GM12878 (cell line): Measurements from ENCODE around the gene BCAT1. TPM values are rescaled to one million over a fixed set of nuclear protein-coding genes. Genes with fewer than 3 reads are reported as not detected.

Experiments used
- BACH1 ChIP-seq: fragments of 450-650 bp; IDR thresholded peaks from 2 replicates; pipeline ENCODE4 v1.6.1; 2017; ENCODE audit warnings: mild to moderate bottlenecking, borderline replicate concordance
- BHLHE40 ChIP-seq, 2 experiments: fragments of 450-650 bp in 1 of 2; IDR thresholded peaks; 2 replicates each; pipeline ENCODE4 v1.6.1; 2011 to 2017; ENCODE audit warnings: low read depth in 2 of 2, borderline replicate concordance in 1 of 2, improper control_type of control experiment in 1 of 2, low read length in 1 of 2, mild to moderate bottlenecking in 1 of 2
- DPF2 ChIP-seq: fragments of 450-650 bp; IDR thresholded peaks from 2 replicates; pipeline ENCODE4 v1.6.1; 2017; ENCODE audit warnings: mild to moderate bottlenecking
- MLLT1 ChIP-seq: fragments of 450-650 bp; IDR thresholded peaks from 2 replicates; pipeline ENCODE4 v1.6.1; 2016; ENCODE audit warnings: mild to moderate bottlenecking
- MTA3 ChIP-seq: IDR thresholded peaks from 2 replicates; pipeline ENCODE4 v1.6.1; 2012; ENCODE audit warnings: low read length, inconsistent platforms, borderline replicate concordance
- NFXL1 ChIP-seq: fragments of 450-650 bp; IDR thresholded peaks from 2 replicates; pipeline ENCODE4 v1.6.1; 2017; ENCODE audit warnings: antibody characterized with exemption, mild to moderate bottlenecking, borderline replicate concordance
- NR2C1 ChIP-seq: fragments of 450-650 bp; IDR thresholded peaks from 2 replicates; pipeline ENCODE4 v1.6.1; 2017; ENCODE audit warnings: antibody characterized with exemption, mild to moderate bottlenecking, moderate library complexity
- RB1 ChIP-seq: fragments of 450-650 bp; formaldehyde crosslinking; IDR thresholded peaks from 2 replicates; pipeline ENCODE4 v1.6.1; 2017; ENCODE audit warnings: mild to moderate bottlenecking, borderline replicate concordance
- RBBP5 ChIP-seq: fragments of 200-600 bp; sonication (generic); conservative IDR thresholded peaks from 2 replicates; pipeline ENCODE4 v1.6.1; 2016
- SMARCA5 ChIP-seq: fragments of 450-650 bp; IDR thresholded peaks from 2 replicates; pipeline ENCODE4 v1.6.1; 2017; ENCODE audit warnings: mild to moderate bottlenecking
- SMC3 ChIP-seq: IDR thresholded peaks from 2 replicates; pipeline ENCODE4 v1.6.1; 2011; ENCODE audit warnings: low read length, improper control_type of control experiment, borderline replicate concordance
- ZNF24 ChIP-seq: fragments of 450-650 bp; IDR thresholded peaks from 2 replicates; pipeline ENCODE4 v1.6.1; 2017; ENCODE audit warnings: antibody characterized with exemption, mild to moderate bottlenecking
- ZNF274 ChIP-seq: IDR thresholded peaks from one replicate; pipeline ENCODE4 v1.8.0; 2011; ENCODE audit not compliant: insufficient read length, insufficient read depth
- polyA plus RNA-seq, 11 experiments: library from polyadenylated mRNA; depleted of rRNA in 4 of 11; unstranded in 6 of 11; stranded (reverse) in 5 of 11; fragments of >200 nt; fragmentation: Nextera tagmentation in 4 of 11; fragmentation: Illumina TruSeq in 1 of 11; extraction: Ambion mirVana in 4 of 11; extraction: Trizol in 1 of 11; gene quantifications; 1 replicate in 1 of 11; 2 replicates in 10 of 11; pipeline versions ENCODE4 v1.2.1 to v1.2.3, GENCODE V29; 2011 to 2016; ENCODE audit warnings: inconsistent platforms in 2 of 11, missing spikeins in 2 of 11, low read depth in 1 of 11
- total RNA-seq, 4 experiments: library from RNA; depleted of rRNA in 3 of 4; stranded (reverse); fragments of >200 nt in 3 of 4; fragmentation: Illumina TruSeq in 1 of 4; extraction: Trizol in 1 of 4; gene quantifications; 2 replicates each; pipeline versions ENCODE4 v1.2.1 to v1.2.3, GENCODE V29; 2013 to 2021
- TF ChIP-seq, protein P1 (sequence below): IDR thresholded peaks from 2 replicates; pipeline ENCODE4 v1.6.1; 2012; ENCODE audit warnings: low read length, inconsistent platforms
- TF ChIP-seq, protein P2 (sequence below): fragments of 450-650 bp; IDR thresholded peaks from 2 replicates; pipeline ENCODE4 v1.6.1; 2017; ENCODE audit warnings: mild to moderate bottlenecking, low read depth, inconsistent platforms; ENCODE audit not compliant: poor library complexity, severe bottlenecking
- TF ChIP-seq, protein P3 (sequence below): fragments of 450-650 bp; IDR thresholded peaks from 2 replicates; pipeline ENCODE4 v1.6.1; 2014; ENCODE audit warnings: mild to moderate bottlenecking
- TF ChIP-seq, protein P4 (sequence below): fragments of 150-350 bp; IDR thresholded peaks from 2 replicates; pipeline ENCODE4 v1.6.1; 2014; ENCODE audit warnings: mild to moderate bottlenecking, low read depth, low read length
- TF ChIP-seq, protein P5 (sequence below), 3 experiments: IDR thresholded peaks in 2 of 3; conservative IDR thresholded peaks in 1 of 3; 2 replicates each; pipeline ENCODE4 v1.5.1; 2011; ENCODE audit warnings: low read depth in 3 of 3, low read length in 3 of 3, mild to moderate bottlenecking in 3 of 3, control low read depth in 2 of 3, moderate library complexity in 2 of 3, inconsistent platforms in 1 of 3, mixed read lengths in 1 of 3; ENCODE audit not compliant: control insufficient read depth in 2 of 3, insufficient read depth in 1 of 3; ENCODE audit errors: extremely low read depth in 1 of 3

The BCAT1 gene
- total and polyA plus RNA-seq, 10 of the 15 experiments (the other 5 are each of a cell fraction or from before 2014, with no cell fraction given), result 26.2 to 187 (median 81.9) TPM

GRCh38 chr12:24948757-24949722, at the start of gene BCAT1 (continued):
- TF ChIP-seq, protein P1, sequence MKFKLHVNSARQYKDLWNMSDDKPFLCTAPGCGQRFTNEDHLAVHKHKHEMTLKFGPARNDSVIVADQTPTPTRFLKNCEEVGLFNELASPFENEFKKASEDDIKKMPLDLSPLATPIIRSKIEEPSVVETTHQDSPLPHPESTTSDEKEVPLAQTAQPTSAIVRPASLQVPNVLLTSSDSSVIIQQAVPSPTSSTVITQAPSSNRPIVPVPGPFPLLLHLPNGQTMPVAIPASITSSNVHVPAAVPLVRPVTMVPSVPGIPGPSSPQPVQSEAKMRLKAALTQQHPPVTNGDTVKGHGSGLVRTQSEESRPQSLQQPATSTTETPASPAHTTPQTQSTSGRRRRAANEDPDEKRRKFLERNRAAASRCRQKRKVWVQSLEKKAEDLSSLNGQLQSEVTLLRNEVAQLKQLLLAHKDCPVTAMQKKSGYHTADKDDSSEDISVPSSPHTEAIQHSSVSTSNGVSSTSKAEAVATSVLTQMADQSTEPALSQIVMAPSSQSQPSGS, result no peak
- peak; percentile 86 for TF ChIP-seq MLLT1
- TF ChIP-seq, protein P2, sequence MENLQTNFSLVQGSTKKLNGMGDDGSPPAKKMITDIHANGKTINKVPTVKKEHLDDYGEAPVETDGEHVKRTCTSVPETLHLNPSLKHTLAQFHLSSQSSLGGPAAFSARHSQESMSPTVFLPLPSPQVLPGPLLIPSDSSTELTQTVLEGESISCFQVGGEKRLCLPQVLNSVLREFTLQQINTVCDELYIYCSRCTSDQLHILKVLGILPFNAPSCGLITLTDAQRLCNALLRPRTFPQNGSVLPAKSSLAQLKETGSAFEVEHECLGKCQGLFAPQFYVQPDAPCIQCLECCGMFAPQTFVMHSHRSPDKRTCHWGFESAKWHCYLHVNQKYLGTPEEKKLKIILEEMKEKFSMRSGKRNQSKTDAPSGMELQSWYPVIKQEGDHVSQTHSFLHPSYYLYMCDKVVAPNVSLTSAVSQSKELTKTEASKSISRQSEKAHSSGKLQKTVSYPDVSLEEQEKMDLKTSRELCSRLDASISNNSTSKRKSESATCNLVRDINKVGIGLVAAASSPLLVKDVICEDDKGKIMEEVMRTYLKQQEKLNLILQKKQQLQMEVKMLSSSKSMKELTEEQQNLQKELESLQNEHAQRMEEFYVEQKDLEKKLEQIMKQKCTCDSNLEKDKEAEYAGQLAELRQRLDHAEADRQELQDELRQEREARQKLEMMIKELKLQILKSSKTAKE, result no peak
- no peak for TF ChIP-seq NFXL1
- no peak for TF ChIP-seq BACH1
- TF ChIP-seq RBBP5, result no peak
- TF ChIP-seq ZNF274, result no peak
- TF ChIP-seq NR2C1, result peak; percentile 30
- no peak for TF ChIP-seq SMC3
- no peak for TF ChIP-seq ZNF24
- TF ChIP-seq, protein P3, sequence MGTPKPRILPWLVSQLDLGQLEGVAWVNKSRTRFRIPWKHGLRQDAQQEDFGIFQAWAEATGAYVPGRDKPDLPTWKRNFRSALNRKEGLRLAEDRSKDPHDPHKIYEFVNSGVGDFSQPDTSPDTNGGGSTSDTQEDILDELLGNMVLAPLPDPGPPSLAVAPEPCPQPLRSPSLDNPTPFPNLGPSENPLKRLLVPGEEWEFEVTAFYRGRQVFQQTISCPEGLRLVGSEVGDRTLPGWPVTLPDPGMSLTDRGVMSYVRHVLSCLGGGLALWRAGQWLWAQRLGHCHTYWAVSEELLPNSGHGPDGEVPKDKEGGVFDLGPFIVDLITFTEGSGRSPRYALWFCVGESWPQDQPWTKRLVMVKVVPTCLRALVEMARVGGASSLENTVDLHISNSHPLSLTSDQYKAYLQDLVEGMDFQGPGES, result no peak
- TF ChIP-seq, protein P4, sequence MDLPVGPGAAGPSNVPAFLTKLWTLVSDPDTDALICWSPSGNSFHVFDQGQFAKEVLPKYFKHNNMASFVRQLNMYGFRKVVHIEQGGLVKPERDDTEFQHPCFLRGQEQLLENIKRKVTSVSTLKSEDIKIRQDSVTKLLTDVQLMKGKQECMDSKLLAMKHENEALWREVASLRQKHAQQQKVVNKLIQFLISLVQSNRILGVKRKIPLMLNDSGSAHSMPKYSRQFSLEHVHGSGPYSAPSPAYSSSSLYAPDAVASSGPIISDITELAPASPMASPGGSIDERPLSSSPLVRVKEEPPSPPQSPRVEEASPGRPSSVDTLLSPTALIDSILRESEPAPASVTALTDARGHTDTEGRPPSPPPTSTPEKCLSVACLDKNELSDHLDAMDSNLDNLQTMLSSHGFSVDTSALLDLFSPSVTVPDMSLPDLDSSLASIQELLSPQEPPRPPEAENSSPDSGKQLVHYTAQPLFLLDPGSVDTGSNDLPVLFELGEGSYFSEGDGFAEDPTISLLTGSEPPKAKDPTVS, result no peak
- TF ChIP-seq MTA3, result no peak
- TF ChIP-seq SMARCA5, result no peak; the same call in 1 of the 2 replicates
- peak; percentile 28; the same call in 1 of the 2 replicates for TF ChIP-seq RB1
- TF ChIP-seq, protein P5, sequence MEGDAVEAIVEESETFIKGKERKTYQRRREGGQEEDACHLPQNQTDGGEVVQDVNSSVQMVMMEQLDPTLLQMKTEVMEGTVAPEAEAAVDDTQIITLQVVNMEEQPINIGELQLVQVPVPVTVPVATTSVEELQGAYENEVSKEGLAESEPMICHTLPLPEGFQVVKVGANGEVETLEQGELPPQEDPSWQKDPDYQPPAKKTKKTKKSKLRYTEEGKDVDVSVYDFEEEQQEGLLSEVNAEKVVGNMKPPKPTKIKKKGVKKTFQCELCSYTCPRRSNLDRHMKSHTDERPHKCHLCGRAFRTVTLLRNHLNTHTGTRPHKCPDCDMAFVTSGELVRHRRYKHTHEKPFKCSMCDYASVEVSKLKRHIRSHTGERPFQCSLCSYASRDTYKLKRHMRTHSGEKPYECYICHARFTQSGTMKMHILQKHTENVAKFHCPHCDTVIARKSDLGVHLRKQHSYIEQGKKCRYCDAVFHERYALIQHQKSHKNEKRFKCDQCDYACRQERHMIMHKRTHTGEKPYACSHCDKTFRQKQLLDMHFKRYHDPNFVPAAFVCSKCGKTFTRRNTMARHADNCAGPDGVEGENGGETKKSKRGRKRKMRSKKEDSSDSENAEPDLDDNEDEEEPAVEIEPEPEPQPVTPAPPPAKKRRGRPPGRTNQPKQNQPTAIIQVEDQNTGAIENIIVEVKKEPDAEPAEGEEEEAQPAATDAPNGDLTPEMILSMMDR (IDR thresholded peaks at IDR 0.05 in 2 of 3, conservative IDR thresholded peaks at IDR 0.05 in 1 of 3; ENCODE audit: control insufficient read depth in 2 of 3, extremely low read depth in 1 of 3, insufficient read depth in 1 of 3, low read depth in 3 of 3, low read length in 3 of 3), result peak in 2 of 3 experiments; percentile 7 to 11; a peak in 1 of 6 replicates
- peak; percentile 61; the same call in 1 of the 2 replicates for TF ChIP-seq DPF2
- TF ChIP-seq BHLHE40 (IDR thresholded peaks at IDR 0.05; ENCODE audit: borderline replicate concordance in 1 of 2, low read depth in 2 of 2, low read length in 1 of 2), result peak in 1 of 2 experiments; percentile 55; a peak in 2 of 4 replicates
